DMS153 treated with DMSO at 0.1 percent for 48 hours (cell line): ENCODE results near the gene SLC7A5.
A peak's percentile ranks its signal among the peaks of the same experiment; 100 is the strongest.
"Not testable (repeated sequence)": the region's sequence is repeated elsewhere in the genome, so short reads cannot be mapped to it uniquely, and the experiment has no call there.

Source experiments
- DNase-seq: peaks from one replicate; lab custom pipeline; 2025; ENCODE audit not compliant: unreplicated experiment; lab: John Stamatoyannopoulos, UW

The SLC7A5 gene

GRCh38 chr16:87800497-87800896, 68.8 kb downstream of the SLC7A5 start:
- DNase-seq, result no peak

GRCh38 chr16:87795336-87795735, 74.0 kb downstream of the SLC7A5 start:
- no peak for DNase-seq

- no peak for DNase-seq
These were observed 74.7 kb downstream of the SLC7A5 start for GRCh38 chr16:87794485-87795078.

- DNase-seq, result no peak
These were observed 77.1 kb downstream of the SLC7A5 start for GRCh38 chr16:87792205-87792565.

- no peak for DNase-seq
These were observed 77.8 kb downstream of the SLC7A5 start for GRCh38 chr16:87791295-87792204.

GRCh38 chr16:87790292-87791100, 78.8 kb downstream of the SLC7A5 start:
- no peak for DNase-seq

GRCh38 chr16:87789437-87790291, 79.6 kb downstream of the SLC7A5 start:
- DNase-seq, result no peak

GRCh38 chr16:87788730-87789436, 80.4 kb downstream of the SLC7A5 start:
- DNase-seq, result not testable (repeated sequence)

- not testable (repeated sequence) for DNase-seq
These were observed 81.7 kb downstream of the SLC7A5 start for GRCh38 chr16:87787451-87788091.

GRCh38 chr16:87784812-87785211, 84.5 kb downstream of the SLC7A5 start:
- DNase-seq, result no peak

- no peak for DNase-seq
These were observed 87.3 kb downstream of the SLC7A5 start for GRCh38 chr16:87782033-87782432.

GRCh38 chr16:87780385-87780989, 88.8 kb downstream of the SLC7A5 start:
- DNase-seq, result peak; percentile 88
